ENCODE measurements around the gene PITX3. TPM values are rescaled to one million over a fixed set of nuclear protein-coding genes. Genes with fewer than 3 reads are reported as not detected.

Gene PITX3
- total RNA-seq, 4 donors from 2014 or later: not detected

- Histone ChIP-seq H3K27ac (no peak overlapping the region), H3K4me3 (no peak overlapping the region), H3K4me1 (peaks cover 0 to 60% (median 38%) of the 10 kb centered on the region in 4 donors), H3K36me3 (no peaks in the 10 kb centered on the region), H3K27me3 (peaks cover 0 to 11% of the 10 kb centered on the region in 2 donors), H3K9me3 (no peaks in the 10 kb centered on the region)
- TF ChIP-seq EP300 (IDR thresholded peaks at IDR 0.05): peak in 1 of 2 donors; percentile 52
- no peak for TF ChIP-seq POLR2A (IDR thresholded peaks at IDR 0.05)
- WGBS, 2 donors: 71 to 79% methylated on average over 2 of the region's 2 CpGs
- no peak for DNase-seq (ENCODE audit: low spot score in 2 of 2)
Measured at GRCh38 chr10:102243309-102243708, 2.0 kb upstream of the PITX3 start.

GRCh38 chr10:102242118-102242485 is 790 bp upstream of the PITX3 start:
- peak overlapping the region; percentile 43 to 72 (median 56) for H3K4me3 ChIP-seq
- 13 to 22% methylated on average over 7 of the region's 7 CpGs for WGBS, 2 donors
- H3K9me3 ChIP-seq: no peaks in the 10 kb centered on the region
- no peak for DNase-seq (ENCODE audit: low spot score in 2 of 2)
- H3K36me3 ChIP-seq: no peaks in the 10 kb centered on the region
- no peak for TF ChIP-seq CTCF (IDR thresholded peaks at IDR 0.05)
- H3K27me3 ChIP-seq: peaks cover 0 to 12% of the 10 kb centered on the region in 2 donors
- H3K4me1 ChIP-seq: peaks cover 0 to 48% (median 28%) of the 10 kb centered on the region in 4 donors
- peak overlapping the region in 1 of 4 donors; percentile 46 for H3K27ac ChIP-seq

GRCh38 chr10:102241032-102241443 is 274 bp downstream of the PITX3 start:
- peaks cover 0 to 23% of the 10 kb centered on the region in 2 donors for H3K27me3 ChIP-seq
- H3K9me3 ChIP-seq: no peaks in the 10 kb centered on the region
- peak overlapping the region; percentile 43 to 72 (median 56) for H3K4me3 ChIP-seq
- TF ChIP-seq CTCF (IDR thresholded peaks at IDR 0.05) (no peak), EP300 (IDR thresholded peaks at IDR 0.05) (no peak), POLR2A (IDR thresholded peaks at IDR 0.05) (no peak)
- H3K27ac ChIP-seq: peak overlapping the region in 1 of 4 donors; percentile 25
- H3K36me3 ChIP-seq: no peaks in the 10 kb centered on the region
- WGBS, 2 donors: 1 to 2% methylated on average over 14 to 20 of the region's 20 CpGs
- H3K4me1 ChIP-seq: peaks cover 0 to 37% (median 18%) of the 10 kb centered on the region in 4 donors
- DNase-seq (ENCODE audit: low spot score in 2 of 2): peak in 1 of 2 donors; percentile 21

- no peaks in the 10 kb centered on the region for H3K9me3 ChIP-seq
- peaks cover 0 to 37% (median 16%) of the 10 kb centered on the region in 4 donors for H3K4me1 ChIP-seq
- peak overlapping the region in 1 of 4 donors; percentile 25 for H3K27ac ChIP-seq
- DNase-seq (ENCODE audit: low spot score in 2 of 2): no peak
- TF ChIP-seq CTCF (IDR thresholded peaks at IDR 0.05): no peak
- no peak for TF ChIP-seq POLR2A (IDR thresholded peaks at IDR 0.05)
- no peak for TF ChIP-seq EP300 (IDR thresholded peaks at IDR 0.05)
- peaks cover 0 to 28% of the 10 kb centered on the region in 2 donors for H3K27me3 ChIP-seq
- H3K36me3 ChIP-seq: no peaks in the 10 kb centered on the region
- peak overlapping the region; percentile 43 to 72 (median 56) for H3K4me3 ChIP-seq
- WGBS, 2 donors: 30 to 34% methylated on average over 23 to 33 of the region's 39 CpGs
Measured at GRCh38 chr10:102240467-102241031, 763 bp downstream of the PITX3 start.

- TF ChIP-seq CTCF (IDR thresholded peaks at IDR 0.05): no peak
- no peak for TF ChIP-seq POLR2A (IDR thresholded peaks at IDR 0.05)
- TF ChIP-seq EP300 (IDR thresholded peaks at IDR 0.05): no peak
- H3K4me1 ChIP-seq: peaks cover 0 to 26% (median 16%) of the 10 kb centered on the region in 4 donors
- H3K27ac ChIP-seq: no peak overlapping the region
- H3K27me3 ChIP-seq: peaks cover 0 to 55% of the 10 kb centered on the region in 2 donors
- H3K9me3 ChIP-seq: no peaks in the 10 kb centered on the region
- no peaks in the 10 kb centered on the region for H3K36me3 ChIP-seq
- H3K4me3 ChIP-seq: no peak overlapping the region
- no peak for DNase-seq (ENCODE audit: low spot score in 2 of 2)
- 55 to 69% methylated on average over 4 of the region's 4 CpGs for WGBS, 2 donors
Measured at GRCh38 chr10:102237711-102238252, 3.5 kb downstream of the PITX3 start.
